NCI-H510A (cell line): ENCODE measurements around the gene E2F1.
"Not testable (repeated sequence)": the region's sequence is repeated elsewhere in the genome, so short reads cannot be mapped to it uniquely, and the experiment has no call there.

ENCODE experiments used
- DNase-seq: peaks from one replicate; lab custom pipeline; 2025; lab: John Stamatoyannopoulos, UW

The E2F1 gene

GRCh38 chr20:33710681-33711445 lies 24.7 kb upstream of the E2F1 start:
- DNase-seq: no peak

DNA sequence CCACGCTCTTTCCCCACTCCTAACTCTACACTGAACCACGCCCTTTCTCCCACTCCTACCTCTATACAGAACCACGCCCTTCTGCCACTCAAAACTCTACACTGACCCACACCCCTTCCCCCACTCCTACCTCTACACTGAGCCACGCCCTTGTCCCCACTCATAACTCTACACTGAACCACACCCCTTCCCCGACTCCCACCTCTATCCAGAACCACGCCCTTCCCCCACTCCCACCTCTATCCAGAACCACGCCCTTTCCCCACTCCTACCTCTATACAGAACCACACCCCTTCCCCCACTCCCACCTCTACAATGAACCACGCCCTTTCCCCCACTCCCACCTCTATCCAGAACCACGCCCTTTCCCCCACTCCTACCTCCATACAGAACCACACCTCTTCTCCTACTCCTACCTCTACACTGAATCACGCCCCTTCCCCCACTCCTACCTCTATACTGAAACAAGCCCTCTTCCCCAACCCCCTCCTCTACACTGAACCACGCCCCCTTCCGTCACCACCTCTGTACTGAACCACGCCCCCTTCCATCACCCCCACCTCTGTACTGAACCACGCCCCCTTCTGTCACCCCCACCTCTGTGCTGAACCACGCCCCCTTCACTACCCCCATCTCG lies 23.8 kb upstream of the E2F1 start:
- no peak for DNase-seq

- no peak for DNase-seq
Observed at GRCh38 chr20:33709398-33709797, 23.2 kb upstream of the E2F1 start.

GRCh38 chr20:33707668-33708067 lies 21.5 kb upstream of the E2F1 start:
- DNase-seq: no peak

DNA sequence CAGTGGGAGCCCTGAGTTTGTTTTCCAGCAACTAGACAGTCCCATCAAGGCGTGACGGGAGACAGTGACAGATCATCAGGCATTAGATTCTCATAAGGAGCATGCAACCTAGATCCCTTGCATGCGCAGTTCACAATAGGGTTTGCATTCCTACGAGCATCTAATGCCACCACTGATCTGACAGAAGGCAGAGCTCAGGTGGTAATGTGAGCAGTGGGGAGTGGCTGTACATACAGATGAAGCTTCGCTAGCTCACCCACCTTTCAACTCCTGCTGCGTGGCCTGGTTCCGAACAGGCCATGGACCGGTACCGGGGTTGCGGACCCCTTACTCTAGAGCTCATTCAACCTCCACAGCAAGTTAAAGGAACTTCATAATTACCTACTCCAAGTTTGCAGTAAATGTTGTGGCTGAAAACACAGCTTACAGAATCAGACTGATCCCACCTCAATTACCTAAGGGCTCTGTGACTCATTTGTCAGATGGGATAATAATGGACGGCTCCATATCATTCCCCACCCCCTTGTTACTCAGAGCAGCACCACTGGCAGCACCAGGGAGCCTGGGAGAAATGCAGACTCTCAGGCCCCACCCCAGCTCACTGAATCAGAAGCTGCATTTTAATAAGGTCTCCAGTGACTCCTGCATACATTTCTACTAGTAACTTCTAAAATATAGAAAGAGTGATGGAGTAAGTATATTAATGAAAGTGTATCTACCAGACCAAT lies 18.2 kb upstream of the E2F1 start:
- no peak for DNase-seq

GRCh38 chr20:33703498-33704137 lies 17.4 kb upstream of the E2F1 start:
- DNase-seq: no peak

DNA sequence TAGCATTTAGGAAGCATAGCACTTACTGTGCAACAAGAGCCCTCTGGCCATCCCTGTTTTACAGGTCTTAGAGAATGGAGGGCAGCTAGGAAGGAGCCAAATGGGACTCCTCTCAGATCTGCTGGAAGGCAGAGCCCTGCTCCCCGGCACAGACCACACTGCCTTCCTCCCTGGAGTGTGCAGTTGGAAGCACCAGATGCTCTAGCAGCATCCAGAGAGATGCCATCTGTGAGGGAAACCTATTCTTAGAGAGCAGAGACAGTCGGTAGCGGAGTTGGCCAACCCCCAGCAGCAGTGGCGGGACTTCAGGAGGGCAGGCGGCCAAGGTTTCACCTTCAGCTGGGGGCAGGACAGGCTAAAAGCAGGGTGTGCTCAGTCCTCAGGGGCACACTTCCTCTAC lies 16.7 kb upstream of the E2F1 start:
- DNase-seq: no peak

- no peak for DNase-seq
Observed at GRCh38 chr20:33701629-33702450, 15.7 kb upstream of the E2F1 start.

- DNase-seq: not testable (repeated sequence)
Observed at GRCh38 chr20:33700696-33701441, 14.7 kb upstream of the E2F1 start.

DNA sequence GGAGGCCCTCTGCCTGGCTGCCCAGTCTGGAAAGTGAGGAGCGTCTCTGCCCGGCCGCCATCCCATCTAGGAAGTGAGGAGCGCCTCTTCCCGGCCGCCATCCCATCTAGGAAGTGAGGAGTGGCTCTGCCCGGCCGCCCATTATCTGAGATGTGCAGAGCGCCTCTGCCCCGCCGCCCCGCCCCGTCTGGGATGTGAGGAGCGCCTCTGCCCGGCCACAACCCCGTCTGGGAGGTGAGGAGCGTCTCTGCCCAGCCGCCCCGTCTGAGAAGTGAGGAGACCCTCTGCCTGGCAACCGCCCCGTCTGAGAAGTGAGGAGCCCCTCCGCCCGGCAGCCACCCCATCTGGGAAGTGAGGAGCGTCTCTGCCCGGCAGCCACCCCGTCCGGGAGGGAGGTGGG lies 12.8 kb upstream of the E2F1 start:
- DNase-seq: not testable (repeated sequence)

GRCh38 chr20:33697129-33697528 lies 10.9 kb upstream of the E2F1 start:
- DNase-seq: no peak

- DNase-seq: no peak
Observed at GRCh38 chr20:33696448-33696847, 10.3 kb upstream of the E2F1 start.

DNA sequence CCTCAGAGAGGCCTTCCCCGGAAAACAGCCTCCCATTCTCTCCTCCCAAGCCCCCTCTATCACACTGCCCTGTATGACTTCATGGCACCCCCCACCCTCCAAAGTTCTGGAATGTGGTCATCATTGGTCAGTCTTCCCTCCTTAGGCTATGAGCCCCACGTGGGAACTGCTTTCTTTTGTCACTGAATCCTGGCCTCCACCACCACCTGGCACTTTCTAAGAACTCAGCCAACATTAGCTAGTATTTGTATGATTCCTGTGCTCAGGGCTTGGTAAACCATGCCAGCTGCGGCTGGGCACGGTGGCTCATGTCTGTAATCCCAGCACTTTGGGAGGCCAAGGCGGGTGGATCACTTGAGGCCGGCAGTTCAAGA lies 8.4 kb upstream of the E2F1 start:
- no peak for DNase-seq

DNA sequence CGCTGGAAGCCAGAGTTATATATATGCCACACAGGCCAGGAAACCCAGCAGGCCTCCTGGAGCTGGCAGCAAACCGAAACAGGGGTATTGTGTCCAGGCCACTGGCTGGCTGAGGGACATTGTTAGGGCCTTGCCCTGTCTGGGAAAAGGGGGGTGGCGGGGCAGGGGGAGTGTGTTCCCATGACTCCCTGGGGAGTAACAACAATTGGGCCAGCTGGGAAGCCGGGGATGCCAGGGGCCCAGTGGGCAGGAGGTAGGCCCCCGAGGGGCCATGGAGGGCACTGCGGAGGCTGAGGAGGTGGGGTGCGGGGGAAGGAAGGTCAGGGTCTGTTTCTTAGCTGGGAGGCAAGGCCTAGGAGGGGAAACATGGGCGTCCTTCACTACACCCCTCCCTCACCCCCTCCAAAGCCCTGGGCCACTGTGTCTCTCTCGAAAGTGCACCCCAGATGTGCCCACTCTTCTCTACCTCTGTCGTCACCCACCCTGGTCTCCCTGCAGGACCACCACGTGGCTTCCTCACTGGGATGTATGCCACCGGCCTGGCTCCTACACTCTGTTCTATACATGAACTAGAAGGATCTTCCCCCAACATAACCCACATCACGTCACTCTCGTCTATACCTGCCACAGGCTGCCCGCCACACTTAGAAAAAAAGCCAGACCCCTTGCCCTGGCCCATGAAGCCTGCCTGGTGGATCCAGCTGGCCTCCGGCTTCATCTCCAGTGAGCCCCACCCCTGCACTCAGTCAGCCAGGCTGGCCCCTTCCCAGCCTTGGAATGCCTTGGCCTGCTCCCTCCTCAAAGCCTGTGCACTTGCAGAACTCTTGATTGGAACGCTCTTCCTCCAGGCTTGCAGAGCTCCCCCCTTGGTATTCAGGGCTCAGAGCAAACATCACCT lies 7.8 kb upstream of the E2F1 start:
- no peak for DNase-seq

DNA sequence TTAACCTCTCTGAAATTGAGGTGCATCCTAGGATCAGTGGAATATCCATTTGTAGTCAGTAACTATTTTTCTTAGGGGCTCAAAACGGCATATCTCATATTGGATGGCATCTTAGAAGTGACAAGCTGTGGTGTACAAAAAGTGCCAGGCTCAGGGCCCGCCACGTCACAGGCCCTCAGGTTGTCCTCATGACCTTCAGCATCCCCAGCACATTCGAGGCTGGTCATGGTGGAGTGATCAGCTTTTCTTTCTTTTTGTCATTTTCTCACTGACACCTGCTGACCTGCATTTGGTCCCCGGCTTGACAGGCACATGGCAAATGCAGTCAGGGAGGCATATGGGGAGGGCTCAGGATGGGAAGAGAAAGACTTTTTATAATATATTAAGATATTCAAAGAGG lies 7.1 kb upstream of the E2F1 start:
- DNase-seq: no peak

GRCh38 chr20:33689973-33690372 lies 3.8 kb upstream of the E2F1 start:
- no peak for DNase-seq

GRCh38 chr20:33689493-33689892 lies 3.3 kb upstream of the E2F1 start:
- no peak for DNase-seq

GRCh38 chr20:33688938-33689424 lies 2.8 kb upstream of the E2F1 start:
- DNase-seq: no peak

- no peak for DNase-seq
Observed at GRCh38 chr20:33687993-33688937, 2.1 kb upstream of the E2F1 start.
